ENCODE measurements around the gene AMBRA1.
"Not testable (repeated sequence)": the region's sequence is repeated elsewhere in the genome, so short reads cannot be mapped to it uniquely, and the experiment has no call there.

AMBRA1 gene

GRCh38 chr11:46522682-46523281 lies 71.0 kb downstream of the AMBRA1 start:
- H3K4me3 ChIP-seq (replicated peaks; ENCODE audit: low read depth, low read length), result no peak overlapping the region
- DNase-seq (ENCODE audit: low read depth), result no peak
- TF ChIP-seq CTCF (IDR thresholded peaks at IDR 0.05; ENCODE audit: low read length, missing control alignments), result no peak

GRCh38 chr11:46521961-46522681 lies 71.7 kb downstream of the AMBRA1 start:
- peak; percentile 20 for DNase-seq (ENCODE audit: low read depth)
- no peak overlapping the region for H3K4me3 ChIP-seq (replicated peaks; ENCODE audit: low read depth, low read length)
- TF ChIP-seq CTCF (IDR thresholded peaks at IDR 0.05; ENCODE audit: low read length, missing control alignments), result peak; percentile 25

- no peak overlapping the region for H3K4me3 ChIP-seq (replicated peaks; ENCODE audit: low read depth, low read length)
- peak; percentile 59 for DNase-seq (ENCODE audit: low read depth)
- TF ChIP-seq CTCF (IDR thresholded peaks at IDR 0.05; ENCODE audit: low read length, missing control alignments), result no peak
These were observed 72.7 kb downstream of the AMBRA1 start for GRCh38 chr11:46520971-46521745.

- no peak overlapping the region for H3K4me3 ChIP-seq (replicated peaks; ENCODE audit: low read depth, low read length)
- DNase-seq (ENCODE audit: low read depth), result no peak
- TF ChIP-seq CTCF (IDR thresholded peaks at IDR 0.05; ENCODE audit: low read length, missing control alignments), result no peak
These were observed 74.5 kb downstream of the AMBRA1 start for GRCh38 chr11:46519351-46519750.

GRCh38 chr11:46518928-46519327 lies 74.9 kb downstream of the AMBRA1 start:
- not testable (repeated sequence) for H3K4me3 ChIP-seq (replicated peaks; ENCODE audit: low read depth, low read length); DNase-seq (ENCODE audit: low read depth)

- DNase-seq (ENCODE audit: low read depth), result no peak
- no peak for TF ChIP-seq CTCF (IDR thresholded peaks at IDR 0.05; ENCODE audit: low read length, missing control alignments)
- H3K4me3 ChIP-seq (replicated peaks; ENCODE audit: low read depth, low read length), result no peak overlapping the region
These were observed 79.5 kb downstream of the AMBRA1 start for GRCh38 chr11:46514370-46514769.

GRCh38 chr11:46513934-46514342 lies 79.9 kb downstream of the AMBRA1 start:
- TF ChIP-seq CTCF (IDR thresholded peaks at IDR 0.05; ENCODE audit: low read length, missing control alignments), result no peak
- no peak overlapping the region for H3K4me3 ChIP-seq (replicated peaks; ENCODE audit: low read depth, low read length)
- peak; percentile 84 for DNase-seq (ENCODE audit: low read depth)

Data from fibroblast of pulmonary artery (primary cell).